Fibroblast of lung (primary cell): Measurements from ENCODE around the gene NAIF1.

Experiments
- EZH2 ChIP-seq: IDR thresholded peaks from 2 replicates; pipeline ENCODE4 v1.5.1; 2012; ENCODE audit warnings: low read length, control low read depth, mild to moderate bottlenecking; ENCODE audit errors: missing control alignments
- TF ChIP-seq, protein P1 (sequence below), 2 donors: IDR thresholded peaks in 1 of 2; conservative IDR thresholded peaks in 1 of 2; 1 replicate in 1 of 2; 2 replicates in 1 of 2; pipeline ENCODE4 v1.5.1; 2011 to 2012; ENCODE audit warnings: low read length in 2 of 2, control low read depth in 1 of 2, inconsistent platforms in 1 of 2, low read depth in 1 of 2, mild to moderate bottlenecking in 1 of 2

DNA sequence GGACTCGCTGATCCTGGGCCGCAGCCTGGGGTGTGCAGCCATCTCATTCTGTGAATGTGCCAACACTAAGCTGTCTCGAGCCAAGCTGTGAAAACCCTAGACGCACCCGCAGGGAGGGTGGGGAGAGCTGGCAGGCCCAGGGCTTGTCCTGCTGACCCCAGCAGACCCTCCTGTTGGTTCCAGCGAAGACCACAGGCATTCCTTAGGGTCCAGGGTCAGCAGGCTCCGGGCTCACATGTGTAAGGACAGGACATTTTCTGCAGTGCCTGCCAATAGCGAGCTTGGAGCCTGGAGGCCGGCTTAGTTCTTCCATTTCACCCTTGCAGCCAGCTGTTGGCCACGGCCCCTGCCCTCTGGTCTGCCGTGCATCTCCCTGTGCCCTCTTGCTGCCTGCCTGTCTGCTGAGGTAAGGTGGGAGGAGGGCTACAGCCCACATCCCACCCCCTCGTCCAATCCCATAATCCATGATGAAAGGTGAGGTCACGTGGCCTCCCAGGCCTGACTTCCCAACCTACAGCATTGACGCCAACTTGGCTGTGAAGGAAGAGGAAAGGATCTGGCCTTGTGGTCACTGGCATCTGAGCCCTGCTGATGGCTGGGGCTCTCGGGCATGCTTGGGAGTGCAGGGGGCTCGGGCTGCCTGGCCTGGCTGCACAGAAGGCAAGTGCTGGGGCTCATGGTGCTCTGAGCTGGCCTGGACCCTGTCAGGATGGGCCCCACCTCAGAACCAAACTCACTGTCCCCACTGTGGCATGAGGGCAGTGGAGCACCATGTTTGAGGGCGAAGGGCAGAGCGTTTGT lies 40.5 kb upstream of the NAIF1 start:
- TF ChIP-seq EZH2, result no peak
- TF ChIP-seq, protein P1, sequence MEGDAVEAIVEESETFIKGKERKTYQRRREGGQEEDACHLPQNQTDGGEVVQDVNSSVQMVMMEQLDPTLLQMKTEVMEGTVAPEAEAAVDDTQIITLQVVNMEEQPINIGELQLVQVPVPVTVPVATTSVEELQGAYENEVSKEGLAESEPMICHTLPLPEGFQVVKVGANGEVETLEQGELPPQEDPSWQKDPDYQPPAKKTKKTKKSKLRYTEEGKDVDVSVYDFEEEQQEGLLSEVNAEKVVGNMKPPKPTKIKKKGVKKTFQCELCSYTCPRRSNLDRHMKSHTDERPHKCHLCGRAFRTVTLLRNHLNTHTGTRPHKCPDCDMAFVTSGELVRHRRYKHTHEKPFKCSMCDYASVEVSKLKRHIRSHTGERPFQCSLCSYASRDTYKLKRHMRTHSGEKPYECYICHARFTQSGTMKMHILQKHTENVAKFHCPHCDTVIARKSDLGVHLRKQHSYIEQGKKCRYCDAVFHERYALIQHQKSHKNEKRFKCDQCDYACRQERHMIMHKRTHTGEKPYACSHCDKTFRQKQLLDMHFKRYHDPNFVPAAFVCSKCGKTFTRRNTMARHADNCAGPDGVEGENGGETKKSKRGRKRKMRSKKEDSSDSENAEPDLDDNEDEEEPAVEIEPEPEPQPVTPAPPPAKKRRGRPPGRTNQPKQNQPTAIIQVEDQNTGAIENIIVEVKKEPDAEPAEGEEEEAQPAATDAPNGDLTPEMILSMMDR (conservative IDR thresholded peaks at IDR 0.05 in 1 of 2, IDR thresholded peaks at IDR 0.05 in 1 of 2; ENCODE audit: low read depth in 1 of 2, low read length in 2 of 2), result no peak
